ENCODE results near the gene SEC22C.

DNA sequence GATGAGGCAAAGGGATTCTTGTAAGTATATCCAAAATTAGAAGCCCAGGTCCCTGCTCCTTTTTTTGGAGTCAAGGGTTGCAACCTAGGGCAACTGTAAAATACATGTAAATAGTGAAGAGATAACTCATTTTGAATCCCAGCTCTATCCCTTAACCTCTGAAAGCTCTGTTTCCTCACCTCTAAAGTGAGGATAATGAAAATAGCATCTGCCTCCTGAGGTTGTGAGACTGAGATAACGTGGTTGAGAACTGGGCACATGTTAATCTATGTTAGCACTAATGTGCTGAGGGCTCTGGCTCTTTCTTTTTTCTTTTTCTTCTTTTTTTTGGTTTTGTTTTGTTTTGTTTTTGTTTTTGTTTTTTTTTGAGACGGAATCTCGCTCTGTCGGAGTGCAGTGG is 13.9 kb upstream of the SEC22C start:
- TF ChIP-seq, protein P1, sequence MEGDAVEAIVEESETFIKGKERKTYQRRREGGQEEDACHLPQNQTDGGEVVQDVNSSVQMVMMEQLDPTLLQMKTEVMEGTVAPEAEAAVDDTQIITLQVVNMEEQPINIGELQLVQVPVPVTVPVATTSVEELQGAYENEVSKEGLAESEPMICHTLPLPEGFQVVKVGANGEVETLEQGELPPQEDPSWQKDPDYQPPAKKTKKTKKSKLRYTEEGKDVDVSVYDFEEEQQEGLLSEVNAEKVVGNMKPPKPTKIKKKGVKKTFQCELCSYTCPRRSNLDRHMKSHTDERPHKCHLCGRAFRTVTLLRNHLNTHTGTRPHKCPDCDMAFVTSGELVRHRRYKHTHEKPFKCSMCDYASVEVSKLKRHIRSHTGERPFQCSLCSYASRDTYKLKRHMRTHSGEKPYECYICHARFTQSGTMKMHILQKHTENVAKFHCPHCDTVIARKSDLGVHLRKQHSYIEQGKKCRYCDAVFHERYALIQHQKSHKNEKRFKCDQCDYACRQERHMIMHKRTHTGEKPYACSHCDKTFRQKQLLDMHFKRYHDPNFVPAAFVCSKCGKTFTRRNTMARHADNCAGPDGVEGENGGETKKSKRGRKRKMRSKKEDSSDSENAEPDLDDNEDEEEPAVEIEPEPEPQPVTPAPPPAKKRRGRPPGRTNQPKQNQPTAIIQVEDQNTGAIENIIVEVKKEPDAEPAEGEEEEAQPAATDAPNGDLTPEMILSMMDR (IDR thresholded peaks at IDR 0.05): no peak
- no peak for TF ChIP-seq POLR2A (IDR thresholded peaks at IDR 0.05)

Measured in breast epithelium (tissue), 3 donors.